ENCODE data around the gene HOXC9. TPM values are rescaled to one million over a fixed set of nuclear protein-coding genes. Genes with fewer than 3 reads are reported as not detected.

Gene HOXC9
- total RNA-seq, 1 donor from 2014 or later, result not detected

DNA sequence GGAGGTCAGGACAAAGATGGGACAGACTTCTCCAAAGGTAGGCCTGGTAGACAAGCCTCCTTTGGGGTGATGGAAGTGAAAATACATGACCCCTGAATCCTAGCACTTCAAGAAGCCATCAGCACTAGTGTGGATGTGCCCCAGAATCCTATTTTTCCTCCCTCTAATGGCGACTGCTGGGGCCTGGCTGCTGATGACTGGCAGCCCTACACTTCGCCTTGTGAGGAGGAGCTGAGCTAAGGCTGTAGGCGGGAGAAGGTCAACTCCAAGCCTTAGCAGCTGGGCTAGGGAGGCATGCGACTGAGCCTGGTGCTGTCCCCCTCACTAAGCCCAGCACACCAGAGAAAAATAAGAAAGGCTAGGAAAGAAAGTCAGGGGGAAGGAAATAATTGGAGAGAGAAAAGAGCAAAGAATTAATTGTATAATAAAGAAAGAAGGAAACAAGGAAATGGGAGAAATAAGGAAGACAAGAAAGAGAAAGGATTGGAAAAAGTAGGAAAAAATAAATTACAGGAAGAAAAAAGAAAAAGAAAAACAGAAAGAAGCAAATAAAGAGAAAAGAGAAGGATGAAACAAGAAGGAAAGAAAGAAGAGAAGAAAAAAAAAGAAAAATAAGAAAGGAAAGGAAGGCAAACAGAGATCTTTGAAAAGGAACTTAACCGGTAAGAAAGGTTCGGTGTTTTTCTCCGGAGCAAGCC lies 19.7 kb upstream of the HOXC9 start:
- no peak for DNase-seq
- intact Hi-C loops (cut with micrococcal nuclease), result no loop called here
- TF ChIP-seq CTCF (IDR thresholded peaks at IDR 0.05; ENCODE audit: borderline replicate concordance), result no peak
- H3K27ac ChIP-seq (replicated peaks), result no peak overlapping the region
- H3K27me3 ChIP-seq (ENCODE audit: low read depth), result peaks cover 100% of the 10 kb centered on the region
- no peaks in the 10 kb centered on the region for H3K36me3 ChIP-seq
- no peaks in the 10 kb centered on the region for H3K9me3 ChIP-seq (replicated peaks)
- peaks cover 11% of the 10 kb centered on the region for H3K4me1 ChIP-seq
- H3K4me3 ChIP-seq, result no peak overlapping the region

DNA sequence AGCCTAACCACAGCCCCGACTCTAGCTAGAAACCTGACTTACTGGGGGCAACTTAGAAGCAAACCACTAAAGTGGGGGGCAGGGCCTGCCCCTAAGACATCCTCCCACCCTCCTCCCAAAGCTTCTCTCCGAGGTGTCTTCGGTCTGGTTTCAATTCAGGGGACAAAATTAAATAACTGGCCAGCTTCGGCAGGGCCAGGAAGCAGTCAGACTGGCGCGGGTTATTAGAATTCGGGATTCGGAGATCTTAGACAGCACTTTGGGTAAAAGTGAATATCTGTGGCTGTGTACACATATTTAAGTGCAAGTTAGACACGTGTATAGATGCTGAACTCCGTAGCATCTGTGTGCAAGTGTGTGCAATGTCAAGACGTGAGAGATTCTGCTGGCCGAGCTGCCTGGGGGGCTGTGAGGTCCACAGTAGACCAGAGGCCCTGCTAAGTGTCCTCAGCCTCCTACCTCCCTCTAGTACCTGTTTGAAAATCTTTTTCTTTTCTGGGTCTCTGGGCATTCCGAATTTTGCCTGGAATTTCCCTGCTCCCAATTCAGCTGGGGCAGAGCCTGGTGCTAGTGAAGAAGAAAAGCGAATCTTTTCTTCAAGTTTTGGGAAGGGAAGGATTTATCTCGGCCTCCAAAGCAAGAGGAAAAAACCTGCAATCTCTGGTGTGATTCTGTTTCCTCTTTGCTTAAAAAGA lies 19.0 kb upstream of the HOXC9 start:
- peaks cover 100% of the 10 kb centered on the region for H3K27me3 ChIP-seq (ENCODE audit: low read depth)
- no peak for TF ChIP-seq CTCF (IDR thresholded peaks at IDR 0.05; ENCODE audit: borderline replicate concordance)

DNA sequence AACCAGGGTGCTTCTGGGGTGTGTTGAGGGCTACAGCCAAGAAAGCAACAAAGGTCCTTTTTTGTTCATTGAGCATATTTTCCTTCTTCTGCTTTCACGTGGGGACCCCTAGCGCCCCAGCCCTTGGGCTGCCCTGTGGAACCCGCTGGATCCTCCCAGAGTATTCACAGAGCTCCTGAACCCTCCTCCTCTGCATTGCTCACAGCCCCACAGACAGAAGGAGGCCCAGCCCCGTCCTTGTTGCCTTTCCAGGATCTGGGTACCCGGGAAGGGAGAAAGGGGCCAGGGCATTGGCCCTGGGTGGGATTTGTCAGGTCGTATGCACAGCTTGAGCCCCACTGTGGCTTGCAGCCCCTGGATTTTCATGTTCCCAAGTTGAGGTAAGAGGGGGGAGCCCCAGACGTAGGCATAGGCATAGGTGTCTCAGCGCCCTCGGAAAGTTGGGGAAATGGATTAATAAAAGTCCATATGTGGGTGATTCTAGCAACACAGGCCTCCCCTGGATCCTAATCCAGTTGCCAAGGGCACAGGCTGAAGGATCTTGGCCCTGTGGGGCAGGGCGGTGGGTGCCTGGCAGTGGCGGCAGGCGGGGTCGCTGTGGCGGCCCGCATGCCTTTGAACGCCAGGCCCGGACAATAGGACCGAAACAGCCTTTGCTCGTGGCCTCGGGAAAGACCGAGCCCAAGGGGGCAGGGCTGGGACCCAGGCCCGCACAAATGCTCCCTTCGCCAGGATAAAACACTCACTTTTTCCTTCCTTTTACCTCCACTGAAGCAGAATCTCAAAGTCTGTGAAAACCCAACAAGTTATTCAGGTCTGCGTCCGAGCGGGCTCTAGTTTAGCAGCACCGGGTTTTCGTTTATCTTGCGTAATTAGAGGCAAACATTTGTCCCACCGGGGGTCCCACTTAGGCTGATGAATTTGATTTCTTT lies 18.1 kb upstream of the HOXC9 start:
- no peaks in the 10 kb centered on the region for H3K36me3 ChIP-seq
- H3K9me3 ChIP-seq (replicated peaks), result no peaks in the 10 kb centered on the region
- peaks cover 100% of the 10 kb centered on the region for H3K27me3 ChIP-seq (ENCODE audit: low read depth)
- H3K4me3 ChIP-seq, result no peak overlapping the region
- DNase-seq, result no peak
- TF ChIP-seq CTCF (IDR thresholded peaks at IDR 0.05; ENCODE audit: borderline replicate concordance), result no peak
- intact Hi-C loops (cut with micrococcal nuclease), result no loop called here
- H3K27ac ChIP-seq (replicated peaks), result no peak overlapping the region
- peaks cover 18% of the 10 kb centered on the region for H3K4me1 ChIP-seq

More for the DNA sequence above, 19.0 kb upstream of the HOXC9 start:
- Histone ChIP-seq H3K4me3 (no peak overlapping the region), H3K36me3 (no peaks in the 10 kb centered on the region), H3K4me1 (peaks cover 12% of the 10 kb centered on the region), H3K9me3 (replicated peaks) (no peaks in the 10 kb centered on the region), H3K27ac (replicated peaks) (no peak overlapping the region)
- intact Hi-C loops (cut with micrococcal nuclease), result no loop called here
- no peak for DNase-seq

GRCh38 chr12:53982648-53983567 lies 17.1 kb upstream of the HOXC9 start:
- Histone ChIP-seq H3K27ac (replicated peaks) (no peak overlapping the region), H3K4me3 (no peak overlapping the region), H3K4me1 (peaks cover 18% of the 10 kb centered on the region), H3K9me3 (replicated peaks) (no peaks in the 10 kb centered on the region), H3K36me3 (no peaks in the 10 kb centered on the region), H3K27me3 (ENCODE audit: low read depth) (peaks cover 100% of the 10 kb centered on the region)
- intact Hi-C loops (cut with micrococcal nuclease), result no loop called here
- TF ChIP-seq CTCF (IDR thresholded peaks at IDR 0.05; ENCODE audit: borderline replicate concordance), result no peak
- no peak for DNase-seq
